Measurements from ENCODE around the gene SLC44A1.

DNA sequence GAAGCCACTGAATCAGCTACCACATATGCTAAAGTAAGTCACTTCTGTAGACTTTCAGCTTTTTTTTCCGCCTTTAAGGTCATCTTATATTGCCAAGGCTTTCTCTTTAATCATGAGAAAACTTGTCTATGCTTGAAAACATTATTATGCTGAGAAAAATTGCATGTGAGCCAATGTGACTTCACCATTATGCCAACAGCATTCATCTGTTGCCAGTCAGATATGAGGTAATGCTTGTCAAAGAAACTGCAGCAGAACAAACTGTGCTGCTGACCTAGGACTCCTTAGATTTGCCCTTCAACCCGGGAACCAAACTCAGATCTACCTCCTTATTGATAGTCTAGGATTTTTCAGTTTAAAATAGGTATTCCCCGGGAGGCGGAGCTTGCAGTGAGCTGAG lies 34.3 kb downstream of the SLC44A1 start:
- no peak for TF ChIP-seq MAX (IDR thresholded peaks at IDR 0.05)
- TF ChIP-seq, protein P1, sequence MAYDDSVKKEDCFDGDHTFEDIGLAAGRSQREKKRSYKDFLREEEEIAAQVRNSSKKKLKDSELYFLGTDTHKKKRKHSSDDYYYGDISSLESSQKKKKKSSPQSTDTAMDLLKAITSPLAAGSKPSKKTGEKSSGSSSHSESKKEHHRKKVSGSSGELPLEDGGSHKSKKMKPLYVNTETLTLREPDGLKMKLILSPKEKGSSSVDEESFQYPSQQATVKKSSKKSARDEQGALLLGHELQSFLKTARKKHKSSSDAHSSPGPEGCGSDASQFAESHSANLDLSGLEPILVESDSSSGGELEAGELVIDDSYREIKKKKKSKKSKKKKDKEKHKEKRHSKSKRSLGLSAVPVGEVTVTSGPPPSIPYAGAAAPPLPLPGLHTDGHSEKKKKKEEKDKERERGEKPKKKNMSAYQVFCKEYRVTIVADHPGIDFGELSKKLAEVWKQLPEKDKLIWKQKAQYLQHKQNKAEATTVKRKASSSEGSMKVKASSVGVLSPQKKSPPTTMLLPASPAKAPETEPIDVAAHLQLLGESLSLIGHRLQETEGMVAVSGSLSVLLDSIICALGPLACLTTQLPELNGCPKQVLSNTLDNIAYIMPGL (CRISPR knock-in tag; IDR thresholded peaks at IDR 0.05; ENCODE audit: borderline replicate concordance), result no peak
- TF ChIP-seq, protein P2, sequence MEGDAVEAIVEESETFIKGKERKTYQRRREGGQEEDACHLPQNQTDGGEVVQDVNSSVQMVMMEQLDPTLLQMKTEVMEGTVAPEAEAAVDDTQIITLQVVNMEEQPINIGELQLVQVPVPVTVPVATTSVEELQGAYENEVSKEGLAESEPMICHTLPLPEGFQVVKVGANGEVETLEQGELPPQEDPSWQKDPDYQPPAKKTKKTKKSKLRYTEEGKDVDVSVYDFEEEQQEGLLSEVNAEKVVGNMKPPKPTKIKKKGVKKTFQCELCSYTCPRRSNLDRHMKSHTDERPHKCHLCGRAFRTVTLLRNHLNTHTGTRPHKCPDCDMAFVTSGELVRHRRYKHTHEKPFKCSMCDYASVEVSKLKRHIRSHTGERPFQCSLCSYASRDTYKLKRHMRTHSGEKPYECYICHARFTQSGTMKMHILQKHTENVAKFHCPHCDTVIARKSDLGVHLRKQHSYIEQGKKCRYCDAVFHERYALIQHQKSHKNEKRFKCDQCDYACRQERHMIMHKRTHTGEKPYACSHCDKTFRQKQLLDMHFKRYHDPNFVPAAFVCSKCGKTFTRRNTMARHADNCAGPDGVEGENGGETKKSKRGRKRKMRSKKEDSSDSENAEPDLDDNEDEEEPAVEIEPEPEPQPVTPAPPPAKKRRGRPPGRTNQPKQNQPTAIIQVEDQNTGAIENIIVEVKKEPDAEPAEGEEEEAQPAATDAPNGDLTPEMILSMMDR (IDR thresholded peaks at IDR 0.05), result no peak
- TF ChIP-seq POLR2A (IDR thresholded peaks at IDR 0.05; ENCODE audit: low read length), result no peak
- no peak for TF ChIP-seq RCOR1 (IDR thresholded peaks at IDR 0.05; ENCODE audit: low read depth, low read length)
- no peak for TF ChIP-seq ZC3H11A (IDR thresholded peaks at IDR 0.05)
- no peak for TF ChIP-seq RAD21 (conservative IDR thresholded peaks at IDR 0.05 in 1 of 2, IDR thresholded peaks at IDR 0.05 in 1 of 2)
- no peak for TF ChIP-seq PHF8 (IDR thresholded peaks at IDR 0.05; ENCODE audit: borderline replicate concordance, low read depth)
- no peak for TF ChIP-seq PBX3 (IDR thresholded peaks at IDR 0.05)
